Prostate gland (tissue), 2 donors: ENCODE results near the gene ADAM17.

Source experiments
- CTCF ChIP-seq, 4 experiments: fragments of 200-600 bp in 2 of 4; fragments of 450-650 bp in 2 of 4; sonication (generic) in 2 of 4; IDR thresholded peaks; 1 replicate in 3 of 4; 2 replicates in 1 of 4; pipeline ENCODE4 v1.5.1; 2016 to 2019; ENCODE audit warnings: antibody characterized with exemption in 4 of 4, mild to moderate bottlenecking in 2 of 4, moderate library complexity in 2 of 4
- POLR2A ChIP-seq: fragments of 450-650 bp; IDR thresholded peaks from one replicate; pipeline ENCODE4 v1.6.1; 2016; ENCODE audit warnings: antibody characterized with exemption, mild to moderate bottlenecking

- TF ChIP-seq CTCF (IDR thresholded peaks at IDR 0.05) (no peak), POLR2A (no peak)
These were observed 19.1 kb downstream of the ADAM17 start for GRCh38 chr2:9536504-9536903.
